Body of pancreas (tissue), 4 donors: ENCODE measurements around the gene SGMS1. TPM values are rescaled to one million over a fixed set of nuclear protein-coding genes. Genes with fewer than 3 reads are reported as not detected.

ENCODE experiments used
- ATAC-seq: fragments of 150-250 bp; one replicate; pipeline ENCODE4 v1.9.1; 2016
- DNase-seq, 4 donors: peaks; one replicate each; pipeline ENCODE4 v3.0.0-alpha.2; 2019
- H3K27ac ChIP-seq, 4 donors: fragments of 200-600 bp; sonication (generic); 1 replicate in 3 of 4; 2 replicates in 1 of 4; pipeline versions ENCODE4 v1.5.1 to v1.6.1; 2016 to 2019; ENCODE audit warnings: mild to moderate bottlenecking in 1 of 4, mixed read lengths in 1 of 4, moderate library complexity in 1 of 4
- H3K27me3 ChIP-seq, 2 donors: fragments of 200-600 bp; sonication (generic); one replicate each; pipeline ENCODE4 v1.6.0; 2016; ENCODE audit warnings: mild to moderate bottlenecking in 1 of 2
- H3K36me3 ChIP-seq, 2 donors: fragments of 200-600 bp; sonication (generic); replicated peaks in 1 of 2; 2 replicates each; pipeline ENCODE4 v1.5.1; 2016; ENCODE audit warnings: low read depth in 2 of 2; ENCODE audit not compliant: insufficient read depth in 1 of 2
- H3K4me1 ChIP-seq: fragments of 200-600 bp; sonication (generic); one replicate; pipeline ENCODE4 v1.6.0; 2016
- H3K4me3 ChIP-seq, 2 donors: fragments of 200-600 bp; sonication (generic); 1 replicate in 1 of 2; 2 replicates in 1 of 2; pipeline ENCODE4 v1.5.1; 2016 to 2019
- H3K9me3 ChIP-seq, 3 donors: fragments of 200-600 bp; sonication (generic); 1 replicate in 2 of 3; 2 replicates in 1 of 3; pipeline ENCODE4 v1.5.1; 2016
- POLR2A ChIP-seq, 3 donors: fragments of 450-650 bp; IDR thresholded peaks; one replicate each; pipeline ENCODE4 v1.6.1; 2016; ENCODE audit warnings: antibody characterized with exemption in 3 of 3, mild to moderate bottlenecking in 2 of 3
- WGBS, 2 donors: methylation state at CpG; one replicate each; pipeline ENCODE4 v1.1.5; 2017; 5-methylcytosine and 5-hydroxymethylcytosine counted together
- intact Hi-C: fragments of 100-400 bp; cut with DNase I; formaldehyde crosslinking; loops from one replicate; pipeline ENCODE4 v1.15.1; 2023
- total RNA-seq, 2 donors: library from RNA; depleted of rRNA; stranded (reverse); fragments of >200 nt; gene quantifications; one replicate each; pipeline ENCODE4 v1.1.0, GENCODE V29; 2016
- TF ChIP-seq, protein P1 (sequence below), 7 experiments: fragments of 450-650 bp in 4 of 7; fragments of 200-600 bp in 3 of 7; sonication (generic) in 3 of 7; IDR thresholded peaks; one replicate each; pipeline ENCODE4 v1.5.1; 2016 to 2019; ENCODE audit warnings: antibody characterized with exemption in 7 of 7

SGMS1 gene
- total RNA-seq, 2 donors from 2014 or later: 46.2 to 68.9 TPM

DNA sequence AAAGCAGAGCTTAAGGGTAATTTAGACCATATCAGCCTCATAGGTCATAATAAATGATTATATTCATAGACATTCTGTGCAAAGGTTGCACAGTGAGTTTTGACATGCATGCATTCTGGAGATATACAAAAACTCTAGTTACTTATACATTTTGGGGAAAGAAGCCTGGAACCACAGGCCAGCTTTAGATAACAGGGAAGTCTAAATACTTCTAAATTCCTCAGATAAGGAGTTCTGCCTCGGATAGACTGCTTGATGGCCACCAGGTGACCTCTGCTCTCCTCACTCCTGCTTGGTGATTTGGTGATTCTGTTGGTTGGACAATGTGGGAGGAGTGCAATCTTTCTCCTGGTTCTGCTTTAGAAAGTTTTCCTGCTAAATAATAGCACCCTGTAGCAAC is 77.9 kb downstream of the SGMS1 start:
- Histone ChIP-seq H3K9me3 (no peaks in the 10 kb centered on the region), H3K4me1 (peaks cover 31% of the 10 kb centered on the region), H3K4me3 (no peak overlapping the region), H3K36me3 (no peaks in the 10 kb centered on the region), H3K27ac (no peak overlapping the region), H3K27me3 (no peaks in the 10 kb centered on the region)
- TF ChIP-seq POLR2A (IDR thresholded peaks at IDR 0.05): no peak
- TF ChIP-seq, protein P1, sequence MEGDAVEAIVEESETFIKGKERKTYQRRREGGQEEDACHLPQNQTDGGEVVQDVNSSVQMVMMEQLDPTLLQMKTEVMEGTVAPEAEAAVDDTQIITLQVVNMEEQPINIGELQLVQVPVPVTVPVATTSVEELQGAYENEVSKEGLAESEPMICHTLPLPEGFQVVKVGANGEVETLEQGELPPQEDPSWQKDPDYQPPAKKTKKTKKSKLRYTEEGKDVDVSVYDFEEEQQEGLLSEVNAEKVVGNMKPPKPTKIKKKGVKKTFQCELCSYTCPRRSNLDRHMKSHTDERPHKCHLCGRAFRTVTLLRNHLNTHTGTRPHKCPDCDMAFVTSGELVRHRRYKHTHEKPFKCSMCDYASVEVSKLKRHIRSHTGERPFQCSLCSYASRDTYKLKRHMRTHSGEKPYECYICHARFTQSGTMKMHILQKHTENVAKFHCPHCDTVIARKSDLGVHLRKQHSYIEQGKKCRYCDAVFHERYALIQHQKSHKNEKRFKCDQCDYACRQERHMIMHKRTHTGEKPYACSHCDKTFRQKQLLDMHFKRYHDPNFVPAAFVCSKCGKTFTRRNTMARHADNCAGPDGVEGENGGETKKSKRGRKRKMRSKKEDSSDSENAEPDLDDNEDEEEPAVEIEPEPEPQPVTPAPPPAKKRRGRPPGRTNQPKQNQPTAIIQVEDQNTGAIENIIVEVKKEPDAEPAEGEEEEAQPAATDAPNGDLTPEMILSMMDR (IDR thresholded peaks at IDR 0.05): no peak
- no peak for DNase-seq
- no peak for ATAC-seq
- intact Hi-C loops: no loop called here
- WGBS, 2 donors: 18 to 43% methylated on average over 1 of the region's 1 CpG

DNA sequence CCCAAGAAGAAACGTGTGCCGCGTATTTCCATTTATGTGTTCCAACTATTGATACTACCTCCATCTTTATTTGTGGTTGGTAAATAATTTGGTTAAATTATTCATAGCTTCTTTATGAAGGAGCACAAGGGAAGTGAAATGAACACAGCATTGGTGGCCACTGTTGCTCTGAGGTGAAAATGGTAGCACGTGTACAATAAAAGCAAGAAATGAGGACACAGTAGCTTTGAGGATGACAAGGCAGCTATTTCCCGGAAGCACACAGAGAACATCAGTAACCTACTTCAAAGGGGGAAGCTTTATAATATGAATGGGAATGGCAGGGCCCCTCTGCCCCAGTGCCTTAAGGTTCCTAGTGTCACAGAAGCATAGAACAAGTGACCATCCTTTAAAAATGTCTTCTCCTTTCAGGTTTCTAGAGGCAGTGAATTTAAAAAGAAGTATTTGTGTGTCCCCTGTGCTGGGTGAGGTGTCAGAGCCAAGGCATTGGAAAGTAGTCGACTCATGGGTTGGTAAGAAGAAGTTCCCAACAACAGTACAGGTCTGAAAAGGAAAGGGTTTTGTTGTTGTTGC is 78.8 kb downstream of the SGMS1 start:
- 81 to 90% methylated on average over 6 of the region's 6 CpGs for WGBS, 2 donors
- intact Hi-C loops: no loop called here

DNA sequence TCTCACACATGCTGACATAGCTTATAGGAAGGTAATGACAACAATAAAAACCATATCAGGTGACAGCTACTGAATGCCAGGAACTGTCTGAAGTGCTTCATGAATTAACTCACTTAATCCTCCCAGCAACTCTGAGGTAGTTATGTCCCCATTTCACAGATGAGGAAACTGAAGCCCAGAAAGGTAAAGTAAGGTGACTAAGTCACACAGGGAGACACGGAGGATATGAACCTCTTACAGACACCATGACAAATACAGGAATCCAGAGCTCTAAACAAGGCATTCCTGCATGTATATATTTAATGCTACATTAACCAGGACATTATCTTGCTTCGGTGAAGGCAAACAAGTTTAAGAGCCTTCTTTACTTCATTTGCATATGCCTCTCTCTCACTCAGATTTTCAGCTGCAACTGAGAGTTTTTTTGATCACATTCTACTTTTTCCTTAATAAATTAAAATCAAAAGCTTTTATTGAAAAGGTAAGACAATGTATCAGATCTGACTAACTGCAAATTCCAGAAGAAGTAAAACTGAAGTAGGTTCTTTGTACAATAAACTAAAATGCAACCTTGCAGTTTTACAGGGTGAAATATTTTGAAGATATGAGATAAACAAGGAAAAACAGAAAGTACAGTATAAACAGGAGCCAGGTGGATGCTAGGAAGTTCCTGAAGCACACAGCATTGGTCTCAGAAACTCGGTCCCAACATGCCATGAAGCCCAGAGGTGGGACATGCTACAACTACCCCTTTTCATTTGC is 79.5 kb downstream of the SGMS1 start:
- DNase-seq (no peak), ATAC-seq (no peak)
- H3K4me1 ChIP-seq: peaks cover 23% of the 10 kb centered on the region
- no peak for TF ChIP-seq POLR2A (IDR thresholded peaks at IDR 0.05)
- TF ChIP-seq, protein P1 (IDR thresholded peaks at IDR 0.05): no peak
- 77 to 78% methylated on average over 3 of the region's 3 CpGs for WGBS, 2 donors
- H3K27ac ChIP-seq: no peak overlapping the region
- no peaks in the 10 kb centered on the region for H3K36me3 ChIP-seq
- no peaks in the 10 kb centered on the region for H3K9me3 ChIP-seq
- H3K27me3 ChIP-seq: no peaks in the 10 kb centered on the region
- intact Hi-C loops: no loop called here
- H3K4me3 ChIP-seq: no peak overlapping the region

More for the DNA sequence above, 78.8 kb downstream of the SGMS1 start:
- DNase-seq (no peak), ATAC-seq (no peak)
- no peak for TF ChIP-seq POLR2A (IDR thresholded peaks at IDR 0.05)
- TF ChIP-seq, protein P1 (IDR thresholded peaks at IDR 0.05): no peak
- Histone ChIP-seq H3K27me3 (no peaks in the 10 kb centered on the region), H3K4me1 (peaks cover 29% of the 10 kb centered on the region), H3K36me3 (no peaks in the 10 kb centered on the region), H3K27ac (no peak overlapping the region), H3K4me3 (no peak overlapping the region), H3K9me3 (no peaks in the 10 kb centered on the region)

DNA sequence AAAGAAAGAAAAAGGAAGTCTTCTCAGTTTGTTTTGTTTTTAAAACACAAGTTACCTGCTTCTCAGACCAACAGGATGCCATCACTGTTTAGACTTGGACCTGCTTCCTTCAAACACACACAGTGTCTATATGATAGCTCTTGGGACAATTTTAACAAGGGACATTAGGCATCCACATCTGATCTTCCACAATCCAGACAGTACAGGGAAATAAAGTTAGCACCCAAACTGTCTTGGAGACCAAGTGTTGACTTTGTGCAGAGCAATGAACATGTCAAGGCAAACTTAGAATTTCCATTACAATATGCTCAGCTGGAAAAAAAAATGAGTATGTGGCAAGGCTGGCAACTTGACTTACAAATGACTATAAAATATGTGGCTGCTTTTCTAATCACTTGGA is 80.9 kb downstream of the SGMS1 start:
- H3K27me3 ChIP-seq: no peaks in the 10 kb centered on the region
- no peaks in the 10 kb centered on the region for H3K9me3 ChIP-seq
- no peak overlapping the region for H3K4me3 ChIP-seq
- H3K27ac ChIP-seq: no peak overlapping the region
- no peaks in the 10 kb centered on the region for H3K36me3 ChIP-seq
- DNase-seq (no peak), ATAC-seq (no peak)
- peaks cover 22% of the 10 kb centered on the region for H3K4me1 ChIP-seq
- intact Hi-C loops: no loop called here
- TF ChIP-seq POLR2A (IDR thresholded peaks at IDR 0.05): no peak
- TF ChIP-seq, protein P1 (IDR thresholded peaks at IDR 0.05): no peak

DNA sequence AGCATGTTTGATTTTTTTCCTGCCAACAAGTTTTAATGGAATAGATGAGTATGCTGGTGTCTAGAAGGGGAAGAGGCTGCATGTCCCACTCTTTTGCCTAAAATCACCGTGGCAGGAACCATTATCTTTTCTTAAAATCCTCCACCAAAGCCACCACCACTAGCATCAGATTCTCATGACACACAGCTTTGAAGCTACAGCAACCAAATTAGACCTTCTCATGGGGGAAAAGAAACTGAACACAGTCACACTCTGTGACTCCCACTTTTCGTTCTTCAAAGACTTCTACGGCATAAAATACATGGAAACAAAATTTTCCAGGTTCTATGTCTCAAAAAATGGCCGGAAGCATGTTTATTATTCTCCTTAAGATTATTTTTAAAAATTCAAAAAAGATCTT is 81.8 kb downstream of the SGMS1 start:
- DNase-seq: no peak
- no peak overlapping the region for H3K4me3 ChIP-seq
- no peaks in the 10 kb centered on the region for H3K36me3 ChIP-seq
- WGBS, 2 donors: 74 to 81% methylated on average over 4 of the region's 4 CpGs
- TF ChIP-seq POLR2A (IDR thresholded peaks at IDR 0.05): no peak
- TF ChIP-seq, protein P1 (IDR thresholded peaks at IDR 0.05): no peak
- H3K4me1 ChIP-seq: peaks cover 22% of the 10 kb centered on the region
- no peaks in the 10 kb centered on the region for H3K9me3 ChIP-seq
- no peak for ATAC-seq
- H3K27ac ChIP-seq: no peak overlapping the region
- intact Hi-C loops: no loop called here
- no peaks in the 10 kb centered on the region for H3K27me3 ChIP-seq
